GM19043 (cell line): Measurements from ENCODE around the gene SVIP.

Source experiments
- ATAC-seq: cut with Tn5 transposase; IDR thresholded peaks from one replicate; pipeline ENCODE4 v1.9.1; 2021; ENCODE audit warnings: low read depth; ENCODE audit not compliant: unreplicated experiment

The SVIP gene

GRCh38 chr11:22829231-22830081, at the start of gene SVIP:
Gene SVIP (minus strand): TSS chr11:22829801. CDS start chr11:22829748, 53 bp downstream.
- ATAC-seq = peak; percentile 87

GRCh38 chr11:22878604-22879003, 49.0 kb upstream of the SVIP start:
- no peak for ATAC-seq

GRCh38 chr11:22878039-22878438, 48.4 kb upstream of the SVIP start:
- ATAC-seq = no peak

- ATAC-seq = peak; percentile 100
Observed at GRCh38 chr11:22875869-22876473, 46.4 kb upstream of the SVIP start.

- ATAC-seq = no peak
Observed at GRCh38 chr11:22869325-22869724, 39.7 kb upstream of the SVIP start.

GRCh38 chr11:22860241-22860640, 30.6 kb upstream of the SVIP start, which contains the start of gene CCDC179:
Gene CCDC179 (minus strand): TSS chr11:22860474. CDS start chr11:22860421, 53 bp downstream.
- no peak for ATAC-seq

- no peak for ATAC-seq
Observed at GRCh38 chr11:22859756-22860155, 30.2 kb upstream of the SVIP start.

GRCh38 chr11:22851477-22851876, 21.9 kb upstream of the SVIP start:
- no peak for ATAC-seq

GRCh38 chr11:22846726-22847125, 17.1 kb upstream of the SVIP start:
- no peak for ATAC-seq

GRCh38 chr11:22832315-22833015, 2.9 kb upstream of the SVIP start:
- no peak for ATAC-seq

GRCh38 chr11:22830082-22830414, 447 bp upstream of the SVIP start:
- no peak for ATAC-seq

GRCh38 chr11:22828373-22828772, 1.2 kb downstream of the SVIP start:
- no peak for ATAC-seq

- no peak for ATAC-seq
Observed at GRCh38 chr11:22822203-22822602, 7.4 kb downstream of the SVIP start.

- ATAC-seq = no peak
Observed at GRCh38 chr11:22809893-22810292, 19.7 kb downstream of the SVIP start.

- peak; percentile 31 for ATAC-seq
Observed at GRCh38 chr11:22808571-22809197, 20.9 kb downstream of the SVIP start.

- ATAC-seq = peak; percentile 97
Observed at GRCh38 chr11:22807855-22808570, 21.6 kb downstream of the SVIP start.

- ATAC-seq = no peak
Observed at GRCh38 chr11:22807391-22807790, 22.2 kb downstream of the SVIP start.

GRCh38 chr11:22802861-22803260, 26.7 kb downstream of the SVIP start:
- ATAC-seq = no peak

- no peak for ATAC-seq
Observed at GRCh38 chr11:22800482-22800881, 29.1 kb downstream of the SVIP start.

- ATAC-seq = no peak
Observed at GRCh38 chr11:22798901-22799300, 30.7 kb downstream of the SVIP start.
